Stimulated activated CD4-positive, alpha-beta T cell treated with anti-CD3 and anti-CD28 coated beads, Interleukin-15, amount 100 ng/mL, for 24 hours (primary cell): ENCODE measurements around the gene HPS5.
"Not testable (repeated sequence)": the region's sequence is repeated elsewhere in the genome, so short reads cannot be mapped to it uniquely, and the experiment has no call there.

Experiments
- DNase-seq: peaks from one replicate; pipeline ENCODE4 v3.0.0-alpha.2; 2020

Gene HPS5

GRCh38 chr11:18315893-18316292, 6.0 kb downstream of the HPS5 start:
- DNase-seq, result no peak

GRCh38 chr11:18314784-18315523, 7.0 kb downstream of the HPS5 start:
- no peak for DNase-seq

- no peak for DNase-seq
Measured at GRCh38 chr11:18313965-18314763, 7.8 kb downstream of the HPS5 start.

- DNase-seq, result no peak
Measured at GRCh38 chr11:18312663-18313420, 9.1 kb downstream of the HPS5 start.

GRCh38 chr11:18312012-18312411, 9.9 kb downstream of the HPS5 start:
- DNase-seq, result no peak

GRCh38 chr11:18310800-18311340, 11.1 kb downstream of the HPS5 start:
- DNase-seq, result no peak

GRCh38 chr11:18309691-18310090, 12.2 kb downstream of the HPS5 start:
- no peak for DNase-seq

GRCh38 chr11:18308242-18308641, 13.7 kb downstream of the HPS5 start:
- no peak for DNase-seq

- DNase-seq, result no peak
Measured at GRCh38 chr11:18307461-18308139, 14.3 kb downstream of the HPS5 start.

- DNase-seq, result no peak
Measured at GRCh38 chr11:18304745-18305144, 17.2 kb downstream of the HPS5 start.

GRCh38 chr11:18299721-18300120, 22.2 kb downstream of the HPS5 start:
- no peak for DNase-seq

GRCh38 chr11:18295316-18295715, 26.6 kb downstream of the HPS5 start:
- DNase-seq, result no peak

- DNase-seq, result no peak
Measured at GRCh38 chr11:18294862-18295261, 27.1 kb downstream of the HPS5 start.

GRCh38 chr11:18288911-18289310, 33.0 kb downstream of the HPS5 start:
- DNase-seq, result no peak

GRCh38 chr11:18285841-18286240, 36.1 kb downstream of the HPS5 start:
- no peak for DNase-seq

GRCh38 chr11:18282626-18283025, 39.3 kb downstream of the HPS5 start:
- no peak for DNase-seq

- no peak for DNase-seq
Measured at GRCh38 chr11:18280438-18281045, 41.4 kb downstream of the HPS5 start.

- DNase-seq, result no peak
Measured at GRCh38 chr11:18277565-18278271, 44.2 kb downstream of the HPS5 start.

GRCh38 chr11:18271206-18271605, 50.7 kb downstream of the HPS5 start:
- no peak for DNase-seq

GRCh38 chr11:18270102-18270501, 51.8 kb downstream of the HPS5 start:
- DNase-seq, result no peak

- DNase-seq, result not testable (repeated sequence)
Measured at GRCh38 chr11:18269252-18269651, 52.7 kb downstream of the HPS5 start.
